ENCODE results near the gene CEP85. TPM values are rescaled to one million over a fixed set of nuclear protein-coding genes. Genes with fewer than 3 reads are reported as not detected.

The CEP85 gene
- total RNA-seq, 1 donor = 12.9 TPM

- Histone ChIP-seq H3K27me3 (ENCODE audit: insufficient read depth, low read length) (no peaks in the 10 kb centered on the region), H3K9me3 (ENCODE audit: low read depth, low read length) (no peaks in the 10 kb centered on the region), H3K4me3 (ENCODE audit: low read length) (no peak overlapping the region), H3K4me1 (ENCODE audit: insufficient read depth, low read length) (peaks cover 28% of the 10 kb centered on the region)
These were observed 23.2 kb downstream of the CEP85 start for GRCh38 chr1:26257222-26257621.

- no peak overlapping the region for H3K4me3 ChIP-seq (ENCODE audit: low read length)
- H3K9me3 ChIP-seq (ENCODE audit: low read depth, low read length) = no peaks in the 10 kb centered on the region
- no peaks in the 10 kb centered on the region for H3K27me3 ChIP-seq (ENCODE audit: insufficient read depth, low read length)
- H3K4me1 ChIP-seq (ENCODE audit: insufficient read depth, low read length) = peaks cover 28% of the 10 kb centered on the region
These were observed 25.0 kb downstream of the CEP85 start for GRCh38 chr1:26259005-26259404.

DNA sequence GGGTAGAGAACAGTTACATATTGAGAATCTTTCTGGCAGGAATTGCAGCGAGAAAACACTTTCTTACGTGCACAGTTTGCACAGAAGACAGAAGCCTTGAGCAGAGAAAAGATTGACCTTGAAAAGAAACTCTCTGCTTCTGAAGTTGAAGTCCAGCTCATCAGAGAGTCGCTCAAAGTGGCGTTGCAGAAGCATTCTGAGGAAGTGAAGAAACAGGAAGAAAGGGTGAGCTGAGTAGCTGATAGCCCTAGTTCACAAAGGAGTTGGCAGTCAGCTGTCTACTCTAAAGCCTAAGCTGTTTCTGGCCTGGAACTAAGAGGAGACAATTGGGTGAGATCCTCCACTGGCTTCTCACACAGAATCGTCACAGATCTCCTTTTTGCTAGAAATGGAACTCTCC is 25.6 kb downstream of the CEP85 start:
- Histone ChIP-seq H3K4me1 (ENCODE audit: insufficient read depth, low read length) (peaks cover 28% of the 10 kb centered on the region), H3K4me3 (ENCODE audit: low read length) (no peak overlapping the region)

DNA sequence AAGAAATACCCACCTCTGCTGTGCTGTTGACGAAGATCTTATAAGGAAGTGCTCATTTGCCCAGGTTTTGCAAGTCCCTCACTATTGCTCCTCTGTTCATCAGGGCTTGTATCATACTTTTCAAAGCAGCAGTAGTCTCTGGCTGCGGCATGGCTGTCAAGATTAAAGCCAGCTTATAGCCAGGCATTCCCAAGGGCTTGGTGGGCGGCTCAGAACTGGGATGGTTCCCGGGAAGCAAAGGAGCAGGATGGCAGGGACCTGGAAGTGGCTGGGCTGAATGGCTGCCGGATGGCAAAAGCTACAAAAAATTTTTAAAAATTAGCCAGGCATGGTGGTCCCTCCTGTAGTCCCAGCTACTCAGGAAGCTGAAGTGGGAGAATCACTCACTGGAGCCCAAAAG is 29.2 kb downstream of the CEP85 start:
- peaks cover 28% of the 10 kb centered on the region for H3K4me1 ChIP-seq (ENCODE audit: insufficient read depth, low read length)
- H3K27me3 ChIP-seq (ENCODE audit: insufficient read depth, low read length) = no peaks in the 10 kb centered on the region
- no peak overlapping the region for H3K4me3 ChIP-seq (ENCODE audit: low read length)
- no peaks in the 10 kb centered on the region for H3K9me3 ChIP-seq (ENCODE audit: low read depth, low read length)

More for the DNA sequence above, 25.6 kb downstream of the CEP85 start:
- Histone ChIP-seq H3K9me3 (ENCODE audit: low read depth, low read length) (no peaks in the 10 kb centered on the region), H3K27me3 (ENCODE audit: insufficient read depth, low read length) (no peaks in the 10 kb centered on the region)

DNA sequence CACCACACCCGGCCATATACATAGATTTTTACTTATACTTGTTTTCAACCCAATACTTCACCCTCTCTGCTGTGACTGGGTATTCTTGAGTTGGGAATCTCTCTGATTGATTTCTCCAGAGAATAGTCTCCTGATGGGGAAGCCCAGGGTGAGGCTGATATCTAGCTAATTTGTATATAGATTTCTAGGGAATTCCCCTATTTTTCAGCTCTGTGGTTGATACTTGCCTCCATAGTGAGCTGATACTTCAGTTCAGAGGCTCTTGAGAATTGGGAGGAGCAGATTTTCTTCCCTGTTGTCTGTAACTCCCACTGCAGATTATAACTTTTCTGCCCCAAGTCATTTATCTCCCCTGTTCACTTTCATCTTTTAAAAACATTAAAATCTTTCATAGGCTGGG is 31.4 kb downstream of the CEP85 start:
- Histone ChIP-seq H3K4me1 (ENCODE audit: insufficient read depth, low read length) (peaks cover 6% of the 10 kb centered on the region), H3K27me3 (ENCODE audit: insufficient read depth, low read length) (no peaks in the 10 kb centered on the region), H3K9me3 (ENCODE audit: low read depth, low read length) (peaks cover 4% of the 10 kb centered on the region), H3K4me3 (ENCODE audit: low read length) (no peak overlapping the region)

DNA sequence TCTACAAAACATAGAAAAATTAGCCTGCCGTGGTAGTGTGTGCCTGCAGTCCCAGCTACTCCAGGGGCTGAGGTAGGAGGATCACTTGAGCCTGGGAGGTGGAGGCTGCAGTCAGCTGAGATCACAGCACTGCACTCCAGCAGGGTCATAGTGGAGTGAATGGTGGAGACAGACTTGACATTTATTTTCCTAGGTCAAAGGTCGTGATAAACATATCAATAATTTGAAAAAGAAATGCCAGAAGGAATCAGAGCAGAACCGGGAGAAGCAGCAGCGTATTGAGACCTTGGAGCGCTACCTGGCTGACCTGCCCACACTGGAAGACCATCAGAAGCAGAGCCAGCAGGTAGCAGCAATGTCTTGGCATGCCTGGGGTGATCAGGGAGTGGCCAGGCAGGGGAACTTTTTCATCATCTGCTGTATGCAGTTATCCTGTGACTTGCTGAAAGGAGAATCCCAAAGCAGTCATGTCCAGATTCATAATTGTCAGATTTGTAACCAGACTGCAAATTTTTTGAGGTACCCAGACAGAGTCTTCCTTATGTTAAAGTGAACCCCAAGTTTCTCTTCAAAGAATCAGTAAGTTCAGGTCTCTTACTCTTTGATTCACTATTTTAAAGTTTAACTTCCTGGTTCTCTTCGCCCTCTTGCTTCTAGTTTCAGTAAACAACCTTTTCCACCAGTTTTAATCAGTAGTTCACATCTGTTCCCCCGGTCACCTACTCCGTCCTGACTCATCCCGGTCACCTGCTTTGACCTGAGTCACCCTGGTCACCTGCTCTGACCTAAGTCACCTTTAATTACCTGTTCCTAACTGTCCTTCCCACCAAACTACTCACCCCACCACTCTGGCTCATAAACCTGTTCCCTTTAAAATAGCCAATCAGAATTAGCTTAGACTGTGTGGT is 34.5 kb downstream of the CEP85 start:
- Histone ChIP-seq H3K27me3 (ENCODE audit: insufficient read depth, low read length) (no peaks in the 10 kb centered on the region), H3K4me3 (ENCODE audit: low read length) (no peak overlapping the region), H3K9me3 (ENCODE audit: low read depth, low read length) (peaks cover 4% of the 10 kb centered on the region), H3K4me1 (ENCODE audit: insufficient read depth, low read length) (no peaks in the 10 kb centered on the region)

DNA sequence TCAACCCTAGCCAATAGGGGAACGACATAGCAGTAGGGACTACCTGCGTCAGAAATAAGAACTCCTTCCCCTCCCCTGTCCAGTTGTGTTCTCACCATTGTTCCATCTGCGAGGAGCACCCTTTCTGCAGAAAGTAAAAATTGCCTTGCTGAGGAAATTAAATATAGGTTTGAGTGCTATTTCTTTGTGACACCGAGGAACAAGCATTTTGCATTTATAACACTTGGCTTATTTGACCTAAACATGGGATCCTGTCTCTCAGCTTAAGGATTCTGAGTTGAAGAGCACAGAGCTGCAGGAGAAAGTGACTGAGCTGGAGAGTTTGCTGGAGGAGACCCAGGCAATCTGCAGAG is 35.2 kb downstream of the CEP85 start:
- Histone ChIP-seq H3K4me3 (ENCODE audit: low read length) (no peak overlapping the region), H3K9me3 (ENCODE audit: low read depth, low read length) (peaks cover 4% of the 10 kb centered on the region), H3K27me3 (ENCODE audit: insufficient read depth, low read length) (no peaks in the 10 kb centered on the region), H3K4me1 (ENCODE audit: insufficient read depth, low read length) (peaks cover 3% of the 10 kb centered on the region)

DNA sequence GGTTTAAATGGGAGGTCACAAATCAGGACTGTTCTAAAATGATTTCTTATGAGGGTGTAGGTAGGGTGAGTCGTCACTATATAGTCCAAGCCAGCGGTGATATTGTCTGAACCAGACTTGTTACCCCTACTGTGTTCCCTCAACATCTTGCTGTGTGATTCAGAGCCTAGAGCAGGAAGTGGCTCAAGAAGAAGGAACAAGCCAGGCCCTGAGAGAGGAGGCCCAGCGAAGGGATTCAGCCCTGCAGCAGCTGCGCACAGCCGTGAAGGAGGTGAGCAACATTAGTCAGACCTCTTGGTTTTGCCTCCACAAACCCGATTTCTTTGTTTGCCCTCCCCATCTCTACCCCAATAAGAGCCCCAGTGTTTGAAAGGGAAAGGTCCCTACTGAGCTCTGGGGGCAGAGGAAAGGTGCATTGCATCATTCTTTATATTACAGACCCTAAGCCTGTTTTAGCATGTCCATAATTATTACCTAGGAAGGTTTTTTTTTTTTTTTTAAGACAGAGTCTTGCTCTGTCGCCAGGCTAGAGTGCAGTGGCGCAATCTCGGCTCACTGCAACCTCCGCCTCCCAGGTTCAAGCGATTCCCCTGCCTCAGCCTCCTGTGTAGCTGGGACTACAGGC is 40.9 kb downstream of the CEP85 start:
- H3K4me1 ChIP-seq (ENCODE audit: insufficient read depth, low read length) = peaks cover 58% of the 10 kb centered on the region
- H3K9me3 ChIP-seq (ENCODE audit: low read depth, low read length) = no peaks in the 10 kb centered on the region
- no peak overlapping the region for H3K4me3 ChIP-seq (ENCODE audit: low read length)
- no peaks in the 10 kb centered on the region for H3K27me3 ChIP-seq (ENCODE audit: insufficient read depth, low read length)

- Histone ChIP-seq H3K27me3 (ENCODE audit: insufficient read depth, low read length) (no peaks in the 10 kb centered on the region), H3K4me1 (ENCODE audit: insufficient read depth, low read length) (peaks cover 62% of the 10 kb centered on the region), H3K9me3 (ENCODE audit: low read depth, low read length) (no peaks in the 10 kb centered on the region), H3K4me3 (ENCODE audit: low read length) (no peak overlapping the region)
These were observed 41.8 kb downstream of the CEP85 start for GRCh38 chr1:26275580-26276431.

GRCh38 chr1:26276432-26276838 is 42.4 kb downstream of the CEP85 start:
- no peaks in the 10 kb centered on the region for H3K27me3 ChIP-seq (ENCODE audit: insufficient read depth, low read length)
- H3K9me3 ChIP-seq (ENCODE audit: low read depth, low read length) = no peaks in the 10 kb centered on the region
- H3K4me1 ChIP-seq (ENCODE audit: insufficient read depth, low read length) = peaks cover 69% of the 10 kb centered on the region
- no peak overlapping the region for H3K4me3 ChIP-seq (ENCODE audit: low read length)

GRCh38 chr1:26277261-26277661 is 43.3 kb downstream of the CEP85 start:
- Histone ChIP-seq H3K4me1 (ENCODE audit: insufficient read depth, low read length) (peaks cover 77% of the 10 kb centered on the region), H3K9me3 (ENCODE audit: low read depth, low read length) (no peaks in the 10 kb centered on the region), H3K27me3 (ENCODE audit: insufficient read depth, low read length) (no peaks in the 10 kb centered on the region), H3K4me3 (ENCODE audit: low read length) (no peak overlapping the region)

GRCh38 chr1:26277719-26278118 is 43.7 kb downstream of the CEP85 start:
- Histone ChIP-seq H3K9me3 (ENCODE audit: low read depth, low read length) (no peaks in the 10 kb centered on the region), H3K27me3 (ENCODE audit: insufficient read depth, low read length) (no peaks in the 10 kb centered on the region), H3K4me3 (ENCODE audit: low read length) (no peak overlapping the region), H3K4me1 (ENCODE audit: insufficient read depth, low read length) (peaks cover 82% of the 10 kb centered on the region)

- no peaks in the 10 kb centered on the region for H3K9me3 ChIP-seq (ENCODE audit: low read depth, low read length)
- H3K4me1 ChIP-seq (ENCODE audit: insufficient read depth, low read length) = peaks cover 87% of the 10 kb centered on the region
- H3K4me3 ChIP-seq (ENCODE audit: low read length) = no peak overlapping the region
- no peaks in the 10 kb centered on the region for H3K27me3 ChIP-seq (ENCODE audit: insufficient read depth, low read length)
These were observed 44.3 kb downstream of the CEP85 start for GRCh38 chr1:26278303-26278702.

DNA sequence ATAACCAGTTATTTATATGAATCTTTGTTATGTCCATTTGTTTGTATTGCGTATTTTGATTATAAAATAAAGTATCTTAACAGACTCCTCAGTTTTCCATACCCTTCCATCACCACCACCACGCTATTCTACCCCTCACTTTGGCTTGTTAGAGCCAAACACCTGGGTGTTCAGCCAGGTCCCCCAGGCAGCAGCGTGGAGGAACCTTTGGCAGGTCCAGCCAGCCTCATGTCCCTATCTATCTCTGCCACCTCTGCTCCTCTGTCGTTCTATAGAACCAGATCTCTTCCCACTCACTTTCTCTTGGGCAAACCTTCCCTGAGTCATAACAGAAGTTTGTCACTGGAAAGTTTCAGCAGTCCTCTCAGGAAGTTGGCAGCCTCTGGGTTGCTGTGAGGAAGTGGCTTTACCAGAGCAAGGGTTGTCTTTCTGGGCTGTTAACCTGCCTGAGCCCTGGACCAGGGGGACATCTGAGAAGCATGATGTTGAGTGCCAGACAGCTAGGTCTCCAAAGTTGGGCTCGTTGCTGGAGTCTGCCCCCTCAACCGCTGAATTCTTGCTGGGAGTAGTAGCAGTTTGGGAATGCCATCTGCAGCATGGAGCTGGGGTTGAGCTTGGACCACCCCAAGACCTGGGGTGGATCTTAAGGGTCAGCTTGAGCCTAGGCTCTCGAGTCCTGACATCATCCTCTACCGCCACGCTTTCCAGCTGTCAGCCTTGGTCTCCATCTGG is 44.9 kb downstream of the CEP85 start:
- Histone ChIP-seq H3K27me3 (ENCODE audit: insufficient read depth, low read length) (no peaks in the 10 kb centered on the region), H3K4me1 (ENCODE audit: insufficient read depth, low read length) (peaks cover 93% of the 10 kb centered on the region), H3K4me3 (ENCODE audit: low read length) (peak overlapping the region; percentile 88), H3K9me3 (ENCODE audit: low read depth, low read length) (no peaks in the 10 kb centered on the region)

Data from mononuclear cell (primary cell).